ENCODE results near the gene RAP1GAP2.

Gene RAP1GAP2

GRCh38 chr17:2948721-2949468, 152.7 kb downstream of the RAP1GAP2 start:
- DNase-seq: no peak
- H3K36me3 ChIP-seq (ENCODE audit: control insufficient read depth, insufficient read depth, low read length): no peaks in the 10 kb centered on the region
- no peaks in the 10 kb centered on the region for H3K27me3 ChIP-seq (replicated peaks; ENCODE audit: control insufficient read depth, insufficient read depth, low read length, poor library complexity, severe bottlenecking)
- no peaks in the 10 kb centered on the region for H3K9me3 ChIP-seq (ENCODE audit: control insufficient read depth, low read length)
- H3K4me1 ChIP-seq (ENCODE audit: control insufficient read depth, insufficient read depth, low read length, poor library complexity, severe bottlenecking): no peaks in the 10 kb centered on the region
- H3K27ac ChIP-seq (ENCODE audit: insufficient read depth, low read length, poor library complexity, severe bottlenecking): no peak overlapping the region
- H3K4me3 ChIP-seq (ENCODE audit: insufficient read depth, low read depth, low read length, poor library complexity, severe bottlenecking): no peak overlapping the region

DNA sequence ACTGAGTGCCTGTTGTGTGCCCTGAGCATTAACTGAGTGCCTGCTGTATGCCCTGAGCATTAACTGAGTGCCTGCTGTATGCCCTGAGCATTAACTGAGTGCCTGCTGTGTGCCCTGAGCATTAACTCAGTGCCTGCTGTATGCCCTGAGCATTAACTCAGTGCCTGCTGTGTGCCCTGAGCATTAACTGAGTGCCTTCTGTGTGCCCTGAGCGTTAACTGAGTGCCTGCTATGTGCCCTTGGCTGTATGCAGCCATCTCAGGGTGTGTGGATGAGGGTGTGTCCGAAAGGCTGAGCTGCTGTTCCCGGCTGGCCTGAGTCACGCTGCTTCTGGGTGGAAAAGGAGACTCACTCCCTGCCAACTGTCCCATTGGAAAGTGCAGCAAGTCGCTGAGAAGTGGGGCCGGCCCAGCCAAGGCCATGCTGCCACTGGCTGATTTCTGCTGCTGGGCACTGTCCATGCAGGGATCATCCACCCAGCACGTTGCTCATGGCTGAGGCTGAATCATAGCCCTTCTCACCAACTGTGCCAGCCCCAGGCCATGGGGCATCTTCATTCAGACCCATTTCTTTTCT, 153.3 kb downstream of the RAP1GAP2 start:
- Histone ChIP-seq H3K9me3 (ENCODE audit: control insufficient read depth, low read length) (no peaks in the 10 kb centered on the region), H3K4me3 (ENCODE audit: insufficient read depth, low read depth, low read length, poor library complexity, severe bottlenecking) (no peak overlapping the region), H3K4me1 (ENCODE audit: control insufficient read depth, insufficient read depth, low read length, poor library complexity, severe bottlenecking) (no peaks in the 10 kb centered on the region), H3K27ac (ENCODE audit: insufficient read depth, low read length, poor library complexity, severe bottlenecking) (no peak overlapping the region), H3K36me3 (ENCODE audit: control insufficient read depth, insufficient read depth, low read length) (no peaks in the 10 kb centered on the region), H3K27me3 (replicated peaks; ENCODE audit: control insufficient read depth, insufficient read depth, low read length, poor library complexity, severe bottlenecking) (no peaks in the 10 kb centered on the region)
- DNase-seq: no peak

DNA sequence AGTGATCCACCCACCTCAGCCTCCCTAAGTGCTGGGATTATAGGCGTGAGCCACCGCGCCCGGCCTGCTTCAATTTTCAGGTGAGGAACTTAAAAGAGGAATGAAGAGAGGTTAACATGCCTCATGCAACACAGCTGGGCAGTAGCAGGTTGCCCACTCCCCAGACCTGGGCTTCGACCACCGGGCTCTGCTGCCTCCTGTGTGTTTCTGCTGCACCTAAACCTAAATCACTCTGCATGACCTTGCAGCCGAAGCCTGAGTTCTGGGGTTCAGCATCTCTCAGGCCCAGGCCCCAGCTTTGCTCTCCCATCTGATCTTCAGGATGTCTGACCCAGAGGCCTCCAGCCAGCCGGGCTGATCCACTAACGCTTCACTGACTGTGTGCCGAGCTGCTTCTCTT, 154.6 kb downstream of the RAP1GAP2 start:
- H3K27me3 ChIP-seq (replicated peaks; ENCODE audit: control insufficient read depth, insufficient read depth, low read length, poor library complexity, severe bottlenecking): no peaks in the 10 kb centered on the region
- no peaks in the 10 kb centered on the region for H3K4me1 ChIP-seq (ENCODE audit: control insufficient read depth, insufficient read depth, low read length, poor library complexity, severe bottlenecking)
- no peak overlapping the region for H3K4me3 ChIP-seq (ENCODE audit: insufficient read depth, low read depth, low read length, poor library complexity, severe bottlenecking)
- no peak for DNase-seq
- H3K9me3 ChIP-seq (ENCODE audit: control insufficient read depth, low read length): no peaks in the 10 kb centered on the region
- H3K27ac ChIP-seq (ENCODE audit: insufficient read depth, low read length, poor library complexity, severe bottlenecking): no peak overlapping the region
- no peaks in the 10 kb centered on the region for H3K36me3 ChIP-seq (ENCODE audit: control insufficient read depth, insufficient read depth, low read length)

DNA sequence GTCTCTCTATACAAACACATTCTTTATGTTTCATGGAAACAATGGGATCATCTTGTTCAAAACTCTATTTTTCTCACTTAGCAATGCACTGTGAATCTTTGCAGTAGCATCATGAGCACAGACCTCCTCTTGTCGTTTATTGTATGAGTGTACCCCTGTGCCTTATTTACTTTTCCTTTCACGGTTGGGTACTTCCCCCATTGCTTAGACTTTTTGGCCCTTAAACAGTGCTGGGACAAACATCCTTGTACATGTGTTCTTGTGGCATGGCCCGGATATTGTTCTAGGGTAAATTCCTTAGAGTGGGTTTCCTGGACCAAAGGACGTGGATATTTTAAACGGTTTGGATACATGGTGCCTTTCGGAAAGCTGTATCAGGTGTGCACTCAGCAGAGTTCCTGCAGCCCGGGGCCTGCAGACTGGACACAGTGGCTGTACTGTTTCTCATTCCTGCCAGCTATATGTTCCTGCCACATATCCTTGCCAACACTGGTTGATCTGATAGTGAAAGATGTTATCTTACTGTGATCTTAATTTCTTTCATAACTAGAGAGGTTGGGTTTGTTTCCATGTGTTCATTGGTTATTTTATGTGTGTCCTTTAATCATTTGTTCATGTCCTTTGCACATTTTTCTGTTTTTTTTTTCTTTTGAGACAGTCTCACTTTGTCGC, 156.1 kb downstream of the RAP1GAP2 start:
- H3K4me3 ChIP-seq (ENCODE audit: insufficient read depth, low read depth, low read length, poor library complexity, severe bottlenecking): no peak overlapping the region
- H3K4me1 ChIP-seq (ENCODE audit: control insufficient read depth, insufficient read depth, low read length, poor library complexity, severe bottlenecking): no peaks in the 10 kb centered on the region
- H3K9me3 ChIP-seq (ENCODE audit: control insufficient read depth, low read length): no peaks in the 10 kb centered on the region
- DNase-seq: no peak
- H3K36me3 ChIP-seq (ENCODE audit: control insufficient read depth, insufficient read depth, low read length): no peaks in the 10 kb centered on the region
- no peak overlapping the region for H3K27ac ChIP-seq (ENCODE audit: insufficient read depth, low read length, poor library complexity, severe bottlenecking)
- no peaks in the 10 kb centered on the region for H3K27me3 ChIP-seq (replicated peaks; ENCODE audit: control insufficient read depth, insufficient read depth, low read length, poor library complexity, severe bottlenecking)

GRCh38 chr17:2954898-2955445, 158.7 kb downstream of the RAP1GAP2 start:
- Histone ChIP-seq H3K36me3 (ENCODE audit: control insufficient read depth, insufficient read depth, low read length) (peaks cover 3% of the 10 kb centered on the region), H3K9me3 (ENCODE audit: control insufficient read depth, low read length) (no peaks in the 10 kb centered on the region), H3K27ac (ENCODE audit: insufficient read depth, low read length, poor library complexity, severe bottlenecking) (no peak overlapping the region), H3K4me1 (ENCODE audit: control insufficient read depth, insufficient read depth, low read length, poor library complexity, severe bottlenecking) (no peaks in the 10 kb centered on the region), H3K4me3 (ENCODE audit: insufficient read depth, low read depth, low read length, poor library complexity, severe bottlenecking) (no peak overlapping the region), H3K27me3 (replicated peaks; ENCODE audit: control insufficient read depth, insufficient read depth, low read length, poor library complexity, severe bottlenecking) (no peaks in the 10 kb centered on the region)
- DNase-seq: no peak

GRCh38 chr17:2955931-2956582, 159.8 kb downstream of the RAP1GAP2 start:
- no peaks in the 10 kb centered on the region for H3K9me3 ChIP-seq (ENCODE audit: control insufficient read depth, low read length)
- DNase-seq: no peak
- no peaks in the 10 kb centered on the region for H3K4me1 ChIP-seq (ENCODE audit: control insufficient read depth, insufficient read depth, low read length, poor library complexity, severe bottlenecking)
- no peaks in the 10 kb centered on the region for H3K27me3 ChIP-seq (replicated peaks; ENCODE audit: control insufficient read depth, insufficient read depth, low read length, poor library complexity, severe bottlenecking)
- peaks cover 3% of the 10 kb centered on the region for H3K36me3 ChIP-seq (ENCODE audit: control insufficient read depth, insufficient read depth, low read length)
- no peak overlapping the region for H3K4me3 ChIP-seq (ENCODE audit: insufficient read depth, low read depth, low read length, poor library complexity, severe bottlenecking)
- no peak overlapping the region for H3K27ac ChIP-seq (ENCODE audit: insufficient read depth, low read length, poor library complexity, severe bottlenecking)

- Histone ChIP-seq H3K36me3 (ENCODE audit: control insufficient read depth, insufficient read depth, low read length) (peaks cover 3% of the 10 kb centered on the region), H3K4me3 (ENCODE audit: insufficient read depth, low read depth, low read length, poor library complexity, severe bottlenecking) (no peak overlapping the region), H3K27me3 (replicated peaks; ENCODE audit: control insufficient read depth, insufficient read depth, low read length, poor library complexity, severe bottlenecking) (no peaks in the 10 kb centered on the region), H3K9me3 (ENCODE audit: control insufficient read depth, low read length) (no peaks in the 10 kb centered on the region), H3K4me1 (ENCODE audit: control insufficient read depth, insufficient read depth, low read length, poor library complexity, severe bottlenecking) (no peaks in the 10 kb centered on the region), H3K27ac (ENCODE audit: insufficient read depth, low read length, poor library complexity, severe bottlenecking) (no peak overlapping the region)
- DNase-seq: no peak
Observed at GRCh38 chr17:2957631-2958286, 161.5 kb downstream of the RAP1GAP2 start.

GRCh38 chr17:2958706-2959222, 162.5 kb downstream of the RAP1GAP2 start:
- Histone ChIP-seq H3K9me3 (ENCODE audit: control insufficient read depth, low read length) (no peaks in the 10 kb centered on the region), H3K4me3 (ENCODE audit: insufficient read depth, low read depth, low read length, poor library complexity, severe bottlenecking) (no peak overlapping the region), H3K4me1 (ENCODE audit: control insufficient read depth, insufficient read depth, low read length, poor library complexity, severe bottlenecking) (no peaks in the 10 kb centered on the region), H3K27me3 (replicated peaks; ENCODE audit: control insufficient read depth, insufficient read depth, low read length, poor library complexity, severe bottlenecking) (no peaks in the 10 kb centered on the region), H3K27ac (ENCODE audit: insufficient read depth, low read length, poor library complexity, severe bottlenecking) (no peak overlapping the region), H3K36me3 (ENCODE audit: control insufficient read depth, insufficient read depth, low read length) (peaks cover 13% of the 10 kb centered on the region)
- no peak for DNase-seq

- no peaks in the 10 kb centered on the region for H3K9me3 ChIP-seq (ENCODE audit: control insufficient read depth, low read length)
- peaks cover 17% of the 10 kb centered on the region for H3K36me3 ChIP-seq (ENCODE audit: control insufficient read depth, insufficient read depth, low read length)
- no peaks in the 10 kb centered on the region for H3K4me1 ChIP-seq (ENCODE audit: control insufficient read depth, insufficient read depth, low read length, poor library complexity, severe bottlenecking)
- no peak overlapping the region for H3K4me3 ChIP-seq (ENCODE audit: insufficient read depth, low read depth, low read length, poor library complexity, severe bottlenecking)
- no peaks in the 10 kb centered on the region for H3K27me3 ChIP-seq (replicated peaks; ENCODE audit: control insufficient read depth, insufficient read depth, low read length, poor library complexity, severe bottlenecking)
- no peak overlapping the region for H3K27ac ChIP-seq (ENCODE audit: insufficient read depth, low read length, poor library complexity, severe bottlenecking)
- no peak for DNase-seq
Observed at GRCh38 chr17:2959371-2960130, 163.3 kb downstream of the RAP1GAP2 start.

Measured in effector memory CD4-positive, alpha-beta T cell (primary cell).